Activated T-cell treated with anti-CD3 and anti-CD28 coated beads, Interleukin-2, amount 50 U/mL, for 72 hours (primary cell): ENCODE data around the gene NDFIP2. TPM values are rescaled to one million over a fixed set of nuclear protein-coding genes. Genes with fewer than 3 reads are reported as not detected.

Source experiments
- ATAC-seq, 2 donors: fragments of 150-1000 bp; cut with Tn5 transposase; replicated peaks in 1 of 2; 2 replicates each; pipeline ENCODE4 v1.10.0; 2021; ENCODE audit warnings: moderate library complexity in 2 of 2, mild to moderate bottlenecking in 1 of 2
- DNase-seq, 2 donors: peaks; one replicate each; pipeline ENCODE4 v3.0.0; 2021 to 2022; ENCODE audit warnings: mixed read lengths in 1 of 2
- H3K27ac Mint-ChIP-seq: one replicate; pipeline ENCODE4 v1.8.0; 2022; ENCODE audit warnings: mild to moderate bottlenecking, moderate library complexity, mixed read lengths
- H3K27me3 Mint-ChIP-seq: one replicate; pipeline ENCODE4 v1.8.0; 2022; ENCODE audit warnings: low read depth, mixed read lengths
- H3K36me3 Mint-ChIP-seq, 2 donors: one replicate each; pipeline ENCODE4 v1.8.0; 2022; ENCODE audit warnings: mixed read lengths in 2 of 2, mild to moderate bottlenecking in 1 of 2; ENCODE audit not compliant: insufficient read depth in 2 of 2
- H3K4me1 Mint-ChIP-seq: one replicate; pipeline ENCODE4 v1.8.0; 2022; ENCODE audit warnings: low read depth, mixed read lengths
- H3K4me3 Mint-ChIP-seq, 2 donors: one replicate each; pipeline ENCODE4 v1.8.0; 2022; ENCODE audit warnings: mild to moderate bottlenecking in 2 of 2, mixed read lengths in 2 of 2, moderate library complexity in 2 of 2
- H3K9me3 Mint-ChIP-seq, 2 donors: one replicate each; pipeline ENCODE4 v1.8.0; 2022; ENCODE audit warnings: mixed read lengths in 2 of 2
- total RNA-seq, 2 donors: library from RNA; stranded (reverse); gene quantifications; one replicate each; pipeline ENCODE4 v1.2.3, GENCODE V29; 2022

NDFIP2 gene
- total RNA-seq, 2 donors from 2014 or later: 114 to 124 TPM

DNA sequence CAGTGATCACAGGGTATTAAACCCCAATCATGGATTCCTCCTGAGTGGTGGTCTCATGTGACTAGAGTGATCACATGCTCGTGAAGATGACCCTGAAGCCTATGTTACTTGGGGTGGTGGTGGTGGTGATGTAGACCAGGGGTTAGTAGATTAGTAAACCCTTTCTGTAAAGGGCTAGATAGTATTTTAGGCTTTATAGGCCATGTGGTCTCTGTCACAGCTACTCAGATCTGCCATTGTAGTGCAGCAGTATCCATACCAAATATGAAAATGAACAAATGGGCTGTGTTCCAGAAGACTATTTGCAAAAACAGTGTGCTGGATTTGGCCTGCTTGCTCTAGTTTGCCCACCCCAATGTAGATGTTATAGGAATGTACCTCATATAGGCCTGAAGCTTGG is 9.4 kb downstream of the NDFIP2 start:
- Mint-ChIP-seq H3K36me3 (peaks cover 8 to 22% of the 10 kb centered on the region in 2 donors), H3K4me1 (peaks cover 96% of the 10 kb centered on the region), H3K4me3 (peak overlapping the region in 1 of 2 donors; percentile 12), H3K9me3 (peaks cover 2 to 3% of the 10 kb centered on the region in 2 donors), H3K27ac (peak overlapping the region; percentile 97), H3K27me3 (no peaks in the 10 kb centered on the region)
- DNase-seq: no peak
- ATAC-seq: no peak

DNA sequence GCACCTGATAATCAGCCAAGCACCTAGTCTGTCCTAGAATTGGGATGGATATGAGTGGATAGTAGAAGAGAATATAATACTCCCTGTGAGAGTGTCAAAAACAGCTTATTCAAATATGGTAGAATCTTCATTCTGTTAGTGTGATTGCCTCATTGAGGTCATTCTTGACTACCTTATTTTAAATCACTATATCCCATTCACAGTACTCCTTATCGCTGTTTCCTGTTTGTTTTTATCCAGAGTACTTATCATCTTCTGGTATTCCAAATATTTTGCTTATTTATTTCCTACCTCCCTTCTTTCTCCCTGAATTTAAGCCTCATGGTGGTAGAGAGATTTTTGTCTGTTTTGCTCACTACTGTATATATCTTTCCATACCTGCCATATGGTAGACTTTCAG is 9.9 kb downstream of the NDFIP2 start:
- Mint-ChIP-seq H3K4me3 (peak overlapping the region; percentile 80 to 88), H3K27me3 (no peaks in the 10 kb centered on the region), H3K36me3 (peaks cover 8 to 17% of the 10 kb centered on the region in 2 donors), H3K9me3 (peaks cover 2 to 3% of the 10 kb centered on the region in 2 donors), H3K27ac (peak overlapping the region; percentile 97), H3K4me1 (peaks cover 96% of the 10 kb centered on the region)
- ATAC-seq: no peak
- DNase-seq: no peak

DNA sequence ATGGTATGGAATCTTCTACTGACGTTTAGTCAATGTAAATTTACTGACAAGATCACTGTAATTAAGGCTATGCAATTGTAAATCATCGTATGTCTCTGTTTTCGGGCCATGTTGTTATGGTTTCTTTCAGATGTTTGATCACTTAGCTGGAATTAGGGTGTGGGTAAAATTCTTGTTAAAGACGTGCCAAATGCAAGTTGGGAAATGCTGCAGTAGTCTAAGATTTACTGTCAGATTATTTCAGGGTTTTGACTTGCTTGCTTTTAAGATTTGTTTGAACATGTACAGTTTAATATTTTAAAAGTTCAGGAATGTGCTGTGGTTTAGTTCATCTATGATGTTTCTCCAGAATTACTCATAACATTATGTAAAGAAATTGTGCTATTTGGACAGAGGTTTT is 10.8 kb downstream of the NDFIP2 start:
- H3K36me3 Mint-ChIP-seq: peaks cover 8 to 14% of the 10 kb centered on the region in 2 donors
- H3K27me3 Mint-ChIP-seq: no peaks in the 10 kb centered on the region
- H3K4me1 Mint-ChIP-seq: peaks cover 96% of the 10 kb centered on the region
- H3K9me3 Mint-ChIP-seq: peaks cover 2 to 3% of the 10 kb centered on the region in 2 donors
- peak; percentile 32 to 46 for ATAC-seq
- H3K27ac Mint-ChIP-seq: peak overlapping the region; percentile 97
- H3K4me3 Mint-ChIP-seq: peak overlapping the region; percentile 80 to 88
- DNase-seq: no peak

DNA sequence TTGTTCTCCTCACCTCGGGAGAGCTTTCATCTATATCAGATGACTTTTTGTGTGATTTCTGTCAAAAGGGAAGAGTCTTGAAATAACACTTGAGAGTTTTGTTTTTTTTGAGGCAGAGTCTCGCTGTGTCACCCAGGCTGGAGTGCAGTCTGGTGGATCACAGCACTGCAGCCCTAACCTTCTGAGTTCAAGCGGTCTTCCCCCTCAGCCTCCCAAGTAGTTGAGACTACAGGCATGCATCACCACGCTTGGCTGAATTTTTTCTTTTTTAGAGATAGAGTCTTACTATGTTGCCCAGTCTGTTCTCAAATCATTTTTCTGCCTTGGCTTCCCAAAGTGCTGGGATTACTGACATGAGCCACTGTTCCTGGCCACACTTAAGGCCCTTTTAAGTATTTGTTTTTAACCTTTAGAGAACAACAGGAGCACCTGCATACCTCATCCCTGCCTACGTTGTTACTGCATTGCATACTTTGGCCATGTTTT is 11.4 kb downstream of the NDFIP2 start:
- Mint-ChIP-seq H3K27ac (peak overlapping the region; percentile 97), H3K4me1 (peaks cover 96% of the 10 kb centered on the region), H3K4me3 (peak overlapping the region; percentile 80 to 88), H3K36me3 (peaks cover 8 to 14% of the 10 kb centered on the region in 2 donors), H3K27me3 (no peaks in the 10 kb centered on the region), H3K9me3 (peaks cover 2 to 3% of the 10 kb centered on the region in 2 donors)
- peak; percentile 24 to 56 for DNase-seq
- ATAC-seq: peak; percentile 85 to 88

DNA sequence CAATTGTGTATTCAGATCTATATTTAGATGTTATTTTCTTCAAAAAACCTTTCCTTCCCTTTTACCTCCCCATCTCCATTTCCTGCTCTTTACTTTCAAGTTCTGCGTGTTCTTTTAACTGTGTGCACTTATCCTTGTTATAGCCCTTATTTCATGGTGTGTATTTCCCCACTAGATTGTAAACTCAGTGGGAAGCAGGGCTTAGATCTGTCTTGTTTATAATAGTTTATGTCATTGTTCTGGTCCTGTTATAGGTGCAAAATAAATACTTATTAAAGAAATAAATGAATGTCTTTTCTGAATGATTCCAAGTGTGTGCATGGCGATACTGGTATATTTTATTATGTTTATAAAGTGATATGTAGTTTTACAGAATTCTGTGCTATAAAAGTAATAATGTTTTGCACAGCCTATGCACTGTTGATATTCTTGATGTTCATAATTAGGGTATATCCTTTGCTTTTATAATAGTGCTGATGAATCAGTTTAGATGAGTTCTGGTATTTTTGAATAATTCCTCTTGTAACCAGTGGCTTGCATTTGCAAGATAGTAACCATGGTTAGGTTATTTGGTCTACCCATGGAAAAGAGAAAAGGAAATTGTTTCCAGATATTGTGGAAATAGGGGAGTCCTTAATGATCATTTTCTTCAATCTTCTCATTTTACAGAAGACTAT is 12.1 kb downstream of the NDFIP2 start:
- H3K4me1 Mint-ChIP-seq: peaks cover 96% of the 10 kb centered on the region
- H3K27me3 Mint-ChIP-seq: no peaks in the 10 kb centered on the region
- peaks cover 12 to 14% of the 10 kb centered on the region in 2 donors for H3K36me3 Mint-ChIP-seq
- DNase-seq: no peak
- peaks cover 2 to 3% of the 10 kb centered on the region in 2 donors for H3K9me3 Mint-ChIP-seq
- ATAC-seq: no peak
- H3K27ac Mint-ChIP-seq: peak overlapping the region; percentile 97
- peak overlapping the region; percentile 80 to 88 for H3K4me3 Mint-ChIP-seq

DNA sequence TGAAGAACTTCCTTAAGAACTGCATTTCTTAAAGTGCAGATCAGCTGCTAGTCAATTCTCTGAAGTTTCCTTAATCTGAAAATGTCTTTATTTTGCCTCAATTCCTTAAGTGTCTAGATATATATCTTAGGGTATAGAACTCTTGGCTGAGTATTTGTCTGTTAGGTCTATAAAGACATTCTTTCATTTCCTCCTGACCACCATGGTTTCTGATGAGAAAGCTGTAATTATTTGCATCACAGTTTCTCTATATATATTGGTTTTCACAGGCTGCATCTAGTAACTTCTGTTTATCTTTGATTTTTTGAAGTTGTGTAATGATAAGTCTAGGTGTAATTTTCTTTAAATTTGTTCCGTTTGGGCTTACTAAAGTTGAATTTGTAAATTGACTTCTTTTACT is 15.2 kb downstream of the NDFIP2 start:
- peak overlapping the region; percentile 85 for H3K27ac Mint-ChIP-seq
- peak overlapping the region in 1 of 2 donors; percentile 70 for H3K4me3 Mint-ChIP-seq
- no peak for DNase-seq
- no peak for ATAC-seq
- peaks cover 99% of the 10 kb centered on the region for H3K4me1 Mint-ChIP-seq
- no peaks in the 10 kb centered on the region for H3K27me3 Mint-ChIP-seq
- H3K9me3 Mint-ChIP-seq: no peaks in the 10 kb centered on the region
- H3K36me3 Mint-ChIP-seq: peaks cover 10 to 14% of the 10 kb centered on the region in 2 donors

DNA sequence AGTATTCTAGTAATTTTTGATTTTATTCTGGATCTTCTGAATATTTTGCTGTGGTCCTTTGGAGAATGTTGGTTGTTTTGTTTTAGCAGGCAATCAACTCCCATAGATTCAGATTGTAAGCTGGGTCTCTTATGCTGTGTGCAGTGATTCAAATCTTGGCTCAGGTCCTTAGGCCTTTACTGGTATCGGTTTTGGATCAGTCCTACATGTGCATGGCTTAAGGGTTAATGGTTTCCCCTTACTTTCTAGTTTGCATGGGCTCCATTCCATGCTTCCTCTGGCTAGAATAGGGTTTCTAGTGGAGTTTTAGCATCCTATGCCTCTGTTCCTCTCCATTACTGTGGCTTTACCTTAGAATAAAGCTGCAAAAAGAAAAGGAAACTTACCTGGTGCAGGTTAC is 16.1 kb downstream of the NDFIP2 start:
- DNase-seq: no peak
- no peaks in the 10 kb centered on the region for H3K9me3 Mint-ChIP-seq
- H3K4me3 Mint-ChIP-seq: peak overlapping the region in 1 of 2 donors; percentile 22
- H3K4me1 Mint-ChIP-seq: peaks cover 99% of the 10 kb centered on the region
- H3K27me3 Mint-ChIP-seq: no peaks in the 10 kb centered on the region
- no peak overlapping the region for H3K27ac Mint-ChIP-seq
- ATAC-seq: no peak
- peaks cover 10 to 13% of the 10 kb centered on the region in 2 donors for H3K36me3 Mint-ChIP-seq

DNA sequence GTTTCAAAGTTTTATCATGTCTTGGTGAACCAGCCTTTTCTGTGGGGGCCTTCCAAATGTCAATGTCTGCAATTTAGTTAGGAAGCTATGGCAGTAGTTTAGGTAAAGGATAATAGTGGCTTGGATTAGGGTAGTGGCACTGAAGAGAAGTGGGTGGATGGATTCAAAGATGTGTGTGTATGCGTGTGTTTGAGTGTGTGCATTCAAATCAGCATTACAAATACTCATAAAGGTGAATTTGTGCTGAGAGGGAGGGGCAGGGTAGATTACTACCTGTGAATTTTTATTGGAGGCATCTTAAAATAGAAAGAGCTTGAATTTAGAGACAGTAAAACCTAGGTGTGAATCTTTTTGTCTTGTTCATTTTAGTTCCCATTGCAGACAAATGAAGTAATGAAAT is 16.9 kb downstream of the NDFIP2 start:
- Mint-ChIP-seq H3K27ac (peak overlapping the region; percentile 10), H3K36me3 (peaks cover 10 to 13% of the 10 kb centered on the region in 2 donors), H3K27me3 (no peaks in the 10 kb centered on the region), H3K4me1 (peaks cover 99% of the 10 kb centered on the region), H3K9me3 (no peaks in the 10 kb centered on the region), H3K4me3 (peak overlapping the region; percentile 20 to 38)
- no peak for DNase-seq
- no peak for ATAC-seq

DNA sequence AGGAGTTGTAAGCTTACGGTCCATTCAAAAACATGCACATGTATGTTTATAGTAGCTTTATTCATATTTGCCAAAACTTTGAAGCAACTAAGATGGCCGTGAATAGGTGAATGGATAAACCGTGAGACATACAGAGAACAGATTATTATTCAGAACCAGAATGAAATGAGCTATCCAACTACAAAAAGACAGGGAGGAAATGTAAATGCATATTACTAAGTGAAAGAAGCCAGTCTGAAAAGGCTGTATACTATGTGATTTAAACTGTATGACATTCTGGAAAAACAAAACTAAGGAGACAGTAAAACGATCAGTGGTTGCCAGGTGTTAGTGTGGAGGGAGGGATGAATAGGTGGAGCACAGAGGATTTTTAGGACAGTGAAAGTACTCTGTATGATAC is 19.9 kb downstream of the NDFIP2 start:
- DNase-seq (no peak), ATAC-seq (peak; percentile 74 to 79)
- Mint-ChIP-seq H3K36me3 (peaks cover 8 to 9% of the 10 kb centered on the region in 2 donors), H3K27ac (peak overlapping the region; percentile 89), H3K9me3 (no peaks in the 10 kb centered on the region), H3K4me1 (peaks cover 97% of the 10 kb centered on the region), H3K27me3 (no peaks in the 10 kb centered on the region), H3K4me3 (peak overlapping the region; percentile 74 to 81)

DNA sequence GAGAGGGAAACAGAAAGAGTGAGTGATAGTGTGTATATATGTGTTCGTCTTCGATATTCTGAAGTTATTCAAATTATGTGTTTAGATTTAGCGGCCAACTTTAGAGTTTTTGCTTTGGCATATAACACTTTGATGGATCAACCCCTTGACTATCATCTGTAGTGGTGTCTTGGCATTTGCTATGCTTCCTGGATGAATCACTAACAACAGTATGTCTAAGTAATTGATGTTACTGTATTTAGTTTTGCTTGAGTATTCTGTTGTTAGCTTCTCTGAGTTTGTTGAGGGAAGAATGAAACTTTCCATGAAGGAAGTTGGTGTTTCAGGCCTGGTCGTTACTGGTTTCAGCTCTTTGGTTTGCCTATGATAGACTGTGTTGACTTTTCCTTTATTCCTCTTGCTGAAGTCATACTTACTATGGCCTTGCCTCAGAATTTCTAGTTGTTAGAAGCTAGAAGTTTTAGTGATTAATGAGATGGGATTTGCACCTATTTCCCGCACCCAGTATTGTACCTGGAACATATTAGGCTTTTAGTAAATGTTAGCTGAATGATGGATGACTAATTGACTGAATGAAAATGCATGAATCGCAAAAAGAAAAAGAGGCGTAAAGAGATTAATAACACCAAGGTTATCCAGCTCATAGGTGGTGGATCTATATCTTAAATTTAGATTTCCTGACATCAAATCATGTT is 20.7 kb downstream of the NDFIP2 start:
- peaks cover 8 to 9% of the 10 kb centered on the region in 2 donors for H3K36me3 Mint-ChIP-seq
- peak overlapping the region; percentile 74 to 81 for H3K4me3 Mint-ChIP-seq
- ATAC-seq: peak; percentile 67 to 69
- no peak for DNase-seq
- no peaks in the 10 kb centered on the region for H3K9me3 Mint-ChIP-seq
- peak overlapping the region; percentile 89 for H3K27ac Mint-ChIP-seq
- H3K27me3 Mint-ChIP-seq: no peaks in the 10 kb centered on the region
- H3K4me1 Mint-ChIP-seq: peaks cover 93% of the 10 kb centered on the region

DNA sequence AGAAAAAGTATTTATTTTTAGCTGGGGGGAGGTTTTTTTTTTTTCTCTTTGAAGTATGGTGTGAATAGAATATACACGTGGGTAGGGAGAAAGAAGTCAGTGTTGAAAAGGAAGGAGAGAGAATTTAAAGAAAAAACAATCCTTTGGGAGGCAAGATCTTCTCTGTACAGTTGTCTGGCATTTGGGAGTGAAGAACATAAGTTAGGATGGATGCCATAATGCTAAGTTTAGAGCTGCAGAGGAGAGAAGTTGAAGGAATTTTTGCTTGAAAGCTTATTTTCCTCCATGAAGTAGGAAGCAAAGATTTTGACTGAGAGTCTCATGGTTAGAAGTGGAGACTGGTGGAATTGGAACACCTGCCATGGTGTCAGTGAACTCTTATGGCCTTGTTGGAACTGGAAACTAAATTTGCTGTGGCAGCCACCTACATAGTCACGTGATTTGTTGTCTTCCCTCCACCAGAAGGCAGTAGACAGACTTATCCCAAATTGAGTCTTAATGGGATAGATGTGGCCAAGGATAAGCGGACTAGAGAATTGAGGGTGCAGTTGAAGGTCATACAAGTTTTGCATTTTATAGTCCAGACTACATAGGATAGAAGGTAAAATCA is 22.0 kb downstream of the NDFIP2 start:
- Mint-ChIP-seq H3K36me3 (peaks cover 4 to 9% of the 10 kb centered on the region in 2 donors), H3K9me3 (no peaks in the 10 kb centered on the region), H3K4me1 (peaks cover 82% of the 10 kb centered on the region), H3K4me3 (peak overlapping the region; percentile 74 to 81), H3K27me3 (no peaks in the 10 kb centered on the region), H3K27ac (peak overlapping the region; percentile 89)
- no peak for DNase-seq
- ATAC-seq: no peak

DNA sequence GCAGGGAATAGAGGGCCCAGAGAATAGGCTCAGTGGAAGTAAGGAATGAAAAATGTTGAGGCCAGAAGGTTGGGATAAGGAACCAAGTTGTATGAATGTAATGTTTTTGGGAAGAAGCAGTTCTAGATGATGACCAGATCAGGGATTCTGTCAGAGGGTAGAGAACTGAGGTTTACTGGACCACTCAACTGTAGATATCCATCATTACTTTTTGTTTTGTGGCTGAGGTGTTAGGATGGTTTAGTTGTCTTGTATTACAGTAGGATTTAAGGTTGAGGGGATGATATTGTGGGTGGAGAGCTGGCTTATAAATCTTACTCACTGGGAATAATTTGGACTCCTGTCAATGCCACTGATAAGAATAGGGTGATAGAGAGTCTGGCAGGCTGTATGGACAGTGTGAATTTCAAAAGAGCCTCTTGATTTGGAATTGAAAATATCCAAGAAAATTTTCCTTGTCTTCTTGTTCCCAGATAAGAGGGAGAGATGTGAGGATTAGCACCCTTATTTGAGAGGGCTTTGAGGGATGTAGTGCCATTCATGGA is 22.6 kb downstream of the NDFIP2 start:
- Mint-ChIP-seq H3K27ac (peak overlapping the region; percentile 89), H3K9me3 (no peaks in the 10 kb centered on the region), H3K4me1 (peaks cover 82% of the 10 kb centered on the region), H3K36me3 (peaks cover 2 to 11% of the 10 kb centered on the region in 2 donors), H3K27me3 (no peaks in the 10 kb centered on the region), H3K4me3 (peak overlapping the region; percentile 74 to 81)
- ATAC-seq (peak in 1 of 2 donors; percentile 21), DNase-seq (no peak)
